Measurements from ENCODE around the gene ITPR2. TPM values are rescaled to one million over a fixed set of nuclear protein-coding genes. Genes with fewer than 3 reads are reported as not detected.

Gene ITPR2
- total and polyA plus RNA-seq, 2 of the 8 experiments (the other 6 are each of a cell fraction or from before 2014, with no cell fraction given) = 4.1 to 48.3 TPM

- no peaks in the 10 kb centered on the region for H3K23me2 ChIP-seq (ENCODE audit: low read depth, low read length)
- H3K27ac ChIP-seq (ENCODE audit: low read depth, low read length) = no peak overlapping the region
- WGBS, 2 experiments (ENCODE audit: extremely low coverage in 1 of 2, insufficient coverage in 1 of 2, insufficient read length in 1 of 2, insufficient replicate concordance in 2 of 2, low coverage in 1 of 2, low lambda C conversion rate in 2 of 2, missing lambda C conversion rate in 1 of 2) = 91% methylated on average over 2 of the region's 2 CpGs; no CpG with 5 or more reads in 1 of the 2 experiments
- no peak overlapping the region for H4K5ac ChIP-seq (ENCODE audit: insufficient read length, low read depth, low read length)
- no peaks in the 10 kb centered on the region for H3K79me2 ChIP-seq (ENCODE audit: control insufficient read depth in 1 of 2, insufficient read depth in 2 of 2, low read length in 2 of 2)
- no peak overlapping the region for H2BK12ac ChIP-seq (ENCODE audit: low read depth, low read length)
- H2BK5ac ChIP-seq (ENCODE audit: low read depth, low read length) = no peak overlapping the region
- H4K91ac ChIP-seq (replicated peaks; ENCODE audit: insufficient read length, low read length) = no peak overlapping the region
- no peak overlapping the region for H3K18ac ChIP-seq (ENCODE audit: extremely low read depth, low read length)
- H3K23ac ChIP-seq (ENCODE audit: insufficient read length) = no peak overlapping the region
- ChIA-PET CTCF (ENCODE audit: partially characterized antibody) (no interaction called here), POLR2A (ENCODE audit: partially characterized antibody) (no interaction called here)
- H2AK5ac ChIP-seq (ENCODE audit: low read depth, low read length) = no peak overlapping the region
- no peak overlapping the region for H2BK120ac ChIP-seq (replicated peaks; ENCODE audit: low read depth, low read length)
- TF ChIP-seq CEBPB (IDR thresholded peaks at IDR 0.05; ENCODE audit: low read depth, low read length) (no peak), TAF7 (optimal IDR thresholded peaks at IDR 0.05; ENCODE audit: borderline replicate concordance, low read depth, low read length) (no peak), RBBP5 (IDR thresholded peaks at IDR 0.05; ENCODE audit: borderline replicate concordance, low read depth, low read length) (no peak), SP2 (IDR thresholded peaks at IDR 0.05; ENCODE audit: low read length) (no peak), TAF1 (IDR thresholded peaks at IDR 0.05; ENCODE audit: low read depth, low read length) (no peak), KDM1A (IDR thresholded peaks at IDR 0.05; ENCODE audit: borderline replicate concordance, low read length) (no peak), CHD2 (IDR thresholded peaks at IDR 0.05; ENCODE audit: low read length) (no peak), SIX5 (IDR thresholded peaks at IDR 0.05; ENCODE audit: low read depth, low read length) (no peak), E2F6 (IDR thresholded peaks at IDR 0.05) (no peak), HDAC6 (IDR thresholded peaks at IDR 0.05; ENCODE audit: low read depth, low read length) (no peak), BCL11A (IDR thresholded peaks at IDR 0.05; ENCODE audit: low read depth in 2 of 2, low read length in 2 of 2) (no peak)
- no peak overlapping the region for H3K4me2 ChIP-seq (ENCODE audit: insufficient read depth in 1 of 2, low read depth in 2 of 2, low read length in 2 of 2)
- H3K36me3 ChIP-seq (ENCODE audit: control insufficient read depth in 2 of 4, insufficient read depth in 4 of 4, low read length in 3 of 4) = no peaks in the 10 kb centered on the region
- no peak overlapping the region for H3K56ac ChIP-seq (replicated peaks; ENCODE audit: insufficient read length, low read depth, low read length)
- H3K27me3 ChIP-seq (replicated peaks in 1 of 4; ENCODE audit: control insufficient read depth in 3 of 4, extremely low read depth in 1 of 4, insufficient read depth in 3 of 4, low read length in 3 of 4) = no peaks in the 10 kb centered on the region; a peak in 1 of 7 replicates
- no peak overlapping the region for H2AFZ ChIP-seq (ENCODE audit: low read length)
- H3K14ac ChIP-seq (ENCODE audit: insufficient read length) = no peak overlapping the region
- no peak overlapping the region for H3K4me3 ChIP-seq (ENCODE audit: extremely low read depth in 1 of 4, insufficient read depth in 2 of 4, low read depth in 3 of 4, low read length in 4 of 4)
- FAIRE-seq (no peak), DNase-seq (ENCODE audit: low read depth in 1 of 2, low spot score in 2 of 2) (no peak)
- no peak overlapping the region for H2BK15ac ChIP-seq (ENCODE audit: low read length)
- H4K8ac ChIP-seq (ENCODE audit: extremely low read depth, insufficient read depth, low read length) = no peak overlapping the region
- H3K9ac ChIP-seq (replicated peaks in 1 of 4; ENCODE audit: extremely low read depth in 1 of 4, low read depth in 3 of 4, low read length in 3 of 4) = no peak overlapping the region
- no peak overlapping the region for H3K4ac ChIP-seq (replicated peaks; ENCODE audit: insufficient read length, low read depth, low read length)
- no peak overlapping the region for H2BK20ac ChIP-seq (ENCODE audit: low read length)
- no peaks in the 10 kb centered on the region for H3K9me3 ChIP-seq (ENCODE audit: insufficient read depth in 2 of 2, low read depth in 1 of 2, low read length in 1 of 2)
- H3K79me1 ChIP-seq (ENCODE audit: low read depth, low read length) = no peaks in the 10 kb centered on the region
- no peaks in the 10 kb centered on the region for H3K4me1 ChIP-seq (replicated peaks in 1 of 4; ENCODE audit: control insufficient read depth in 3 of 4, insufficient read depth in 4 of 4, low read length in 3 of 4)
- no peaks in the 10 kb centered on the region for H4K20me1 ChIP-seq (replicated peaks in 1 of 2; ENCODE audit: control insufficient read depth in 1 of 2, insufficient read depth in 2 of 2, low read length in 2 of 2)
Measured at GRCh38 chr12:26304273-26304672, 528.7 kb downstream of the ITPR2 start.
